Suppressor macrophage treated with lipopolysaccharide for 1 hour (primary cell): ENCODE data around the gene SLC25A21.
"Not testable (repeated sequence)": the region's sequence is repeated elsewhere in the genome, so short reads cannot be mapped to it uniquely, and the experiment has no call there.

Experiments
- DNase-seq, 3 donors: peaks; one replicate each; pipeline ENCODE4 v3.0.0-alpha.2; 2020 to 2022

SLC25A21 gene

GRCh38 chr14:37172024-37172869 lies at the start of gene SLC25A21:
TSS of gene SLC25A21 (minus strand) at chr14:37172606.
- DNase-seq, result peak; percentile 5 to 20 (median 6)

- no peak for DNase-seq
Measured at GRCh38 chr14:37221073-37221472, 48.7 kb upstream of the SLC25A21 start.

GRCh38 chr14:37215345-37215744 lies 42.9 kb upstream of the SLC25A21 start:
- no peak for DNase-seq

- DNase-seq, result no peak
Measured at GRCh38 chr14:37213016-37213415, 40.6 kb upstream of the SLC25A21 start.

- no peak for DNase-seq
Measured at GRCh38 chr14:37210448-37210847, 38.0 kb upstream of the SLC25A21 start.

- DNase-seq, result not testable (repeated sequence)
Measured at GRCh38 chr14:37209617-37210016, 37.2 kb upstream of the SLC25A21 start.

- not testable (repeated sequence) for DNase-seq
Measured at GRCh38 chr14:37205623-37206605, 33.5 kb upstream of the SLC25A21 start.

GRCh38 chr14:37203423-37203822 lies 31.0 kb upstream of the SLC25A21 start:
- no peak for DNase-seq

GRCh38 chr14:37202812-37203211 lies 30.4 kb upstream of the SLC25A21 start:
- DNase-seq, result no peak

GRCh38 chr14:37202265-37202664 lies 29.9 kb upstream of the SLC25A21 start:
- no peak for DNase-seq

- no peak for DNase-seq
Measured at GRCh38 chr14:37201724-37202123, 29.3 kb upstream of the SLC25A21 start.

- no peak for DNase-seq
Measured at GRCh38 chr14:37198907-37199306, 26.5 kb upstream of the SLC25A21 start.

GRCh38 chr14:37198273-37198598 lies 25.8 kb upstream of the SLC25A21 start:
- DNase-seq, result no peak

- peak; percentile 45 to 83 (median 53) for DNase-seq
Measured at GRCh38 chr14:37197421-37198272, 25.2 kb upstream of the SLC25A21 start, which contains the start of gene MIPOL1. TSS of gene MIPOL1 (plus strand) at chr14:37197937. CDS start at chr14:37247889, 49,952 bp downstream.

GRCh38 chr14:37196604-37197420 lies 24.4 kb upstream of the SLC25A21 start:
- no peak for DNase-seq

GRCh38 chr14:37195327-37195726 lies 22.9 kb upstream of the SLC25A21 start:
- no peak for DNase-seq

GRCh38 chr14:37194698-37195097 lies 22.3 kb upstream of the SLC25A21 start:
- DNase-seq, result no peak

- DNase-seq, result not testable (repeated sequence)
Measured at GRCh38 chr14:37189733-37190132, 17.3 kb upstream of the SLC25A21 start.

GRCh38 chr14:37187840-37188577 lies 15.6 kb upstream of the SLC25A21 start:
- DNase-seq, result not testable (repeated sequence)

- no peak for DNase-seq
Measured at GRCh38 chr14:37187294-37187693, 14.9 kb upstream of the SLC25A21 start.

GRCh38 chr14:37186865-37187264 lies 14.5 kb upstream of the SLC25A21 start:
- no peak for DNase-seq
